ENCODE measurements around the gene CBLB.

- no peak for TF ChIP-seq EZH2 (IDR thresholded peaks at IDR 0.05; ENCODE audit: borderline replicate concordance, low read depth, low read length)
- no peak for TF ChIP-seq HOMEZ (CRISPR knock-in tag; IDR thresholded peaks at IDR 0.05)
- no peak for TF ChIP-seq SMC3 (conservative IDR thresholded peaks at IDR 0.05; ENCODE audit: insufficient read depth, low read depth, low read length)
These were observed 121.7 kb downstream of the CBLB start for GRCh38 chr3:105747060-105747541.

Data from K562 (cell line).